ENCODE measurements around the gene IGF2BP3. TPM values are rescaled to one million over a fixed set of nuclear protein-coding genes. Genes with fewer than 3 reads are reported as not detected.

The IGF2BP3 gene
- total RNA-seq, 4 donors from 2014 or later: 0.15 TPM; not detected in 3

DNA sequence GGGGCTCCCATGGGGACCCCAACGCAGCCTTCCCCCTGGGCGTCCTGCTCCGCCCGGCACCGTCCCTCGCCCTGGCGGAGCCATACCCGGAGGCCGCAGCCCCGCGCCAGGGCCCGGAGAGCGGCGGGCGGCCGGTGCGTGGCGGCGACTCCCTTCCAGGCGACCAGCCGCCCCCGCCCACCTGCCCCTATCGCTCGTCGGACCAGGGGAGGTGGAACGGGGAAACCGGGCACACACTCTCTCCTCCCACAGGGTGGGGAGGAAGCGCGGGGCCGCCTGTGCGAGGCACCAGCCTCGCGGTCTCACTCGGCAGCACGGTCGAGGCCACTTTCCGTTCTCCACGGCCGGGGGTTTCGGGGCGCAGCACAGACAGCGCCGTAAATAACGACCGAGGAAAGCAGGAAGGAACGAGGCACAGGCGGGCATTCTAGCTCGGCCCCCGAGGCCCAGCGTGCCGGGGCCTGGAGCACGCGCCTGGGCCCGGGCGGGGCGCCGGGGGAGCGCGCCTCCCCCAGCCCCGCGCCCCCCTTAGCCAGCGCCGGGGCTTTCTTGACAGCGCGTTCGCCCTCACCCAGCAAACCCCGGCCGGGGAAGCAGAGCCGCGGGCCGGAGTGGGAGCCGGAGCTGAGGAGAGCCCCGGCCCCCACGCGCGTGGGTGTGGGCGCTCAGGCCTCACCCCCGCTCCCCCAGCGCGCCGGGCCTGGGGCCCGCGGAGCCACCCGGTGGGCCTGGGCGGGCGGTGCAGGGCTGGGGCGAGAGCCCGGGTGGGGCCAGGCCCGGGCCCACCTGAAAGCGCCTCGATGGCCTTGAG is 936 bp downstream of the IGF2BP3 start:
- no peak for TF ChIP-seq POLR2A (IDR thresholded peaks at IDR 0.05)
- TF ChIP-seq CTCF (IDR thresholded peaks at IDR 0.05): no peak
- intact Hi-C loops (cut with DNase I; ENCODE audit: low total_unique reads): no loop called here
- WGBS, 2 donors: 2% methylated on average over 21 to 51 of the region's 91 CpGs
- no peak for DNase-seq (ENCODE audit: low spot score in 2 of 2)
- H3K4me3 ChIP-seq (ENCODE audit: low read depth, poor library complexity, severe bottlenecking): peak overlapping the region; percentile 6

DNA sequence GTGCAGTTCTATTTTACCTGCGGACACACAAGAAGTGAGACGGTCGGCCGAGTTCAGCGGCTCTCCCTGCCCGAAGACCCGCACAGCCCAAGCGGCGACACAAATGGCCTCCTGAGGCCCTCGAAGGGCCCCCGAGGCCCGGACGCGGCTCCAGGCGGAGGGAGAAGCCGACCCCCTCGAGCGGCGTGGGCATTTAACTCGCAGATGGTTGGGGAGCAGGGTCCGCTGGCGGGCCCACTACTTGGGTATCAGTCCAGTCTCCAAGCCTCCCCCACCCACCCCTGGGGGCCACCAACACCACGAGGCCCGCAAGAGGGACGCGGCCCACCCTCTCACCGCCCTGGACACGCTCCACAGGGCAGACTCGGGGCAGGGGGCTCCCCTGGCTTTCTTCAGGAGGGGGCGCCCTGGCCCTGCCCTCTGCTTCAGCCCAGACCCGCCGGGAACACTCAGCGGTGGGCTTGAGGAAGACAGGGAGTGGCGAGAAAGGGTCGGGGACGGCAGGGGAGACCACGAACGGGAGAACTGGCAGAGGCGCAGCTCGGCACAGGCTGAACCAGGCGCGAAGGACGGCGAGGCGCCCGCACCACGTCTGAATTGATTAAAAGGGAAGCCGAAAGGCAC is 1.7 kb downstream of the IGF2BP3 start:
- intact Hi-C loops (cut with DNase I; ENCODE audit: low total_unique reads): no loop called here
- 2 to 5% methylated on average over 33 to 36 of the region's 48 CpGs for WGBS, 2 donors
- DNase-seq (ENCODE audit: low spot score in 2 of 2): no peak
- no peak for TF ChIP-seq POLR2A (IDR thresholded peaks at IDR 0.05)
- no peak for TF ChIP-seq CTCF (IDR thresholded peaks at IDR 0.05)
- peak overlapping the region; percentile 6 for H3K4me3 ChIP-seq (ENCODE audit: low read depth, poor library complexity, severe bottlenecking)

- WGBS, 2 donors: 20 to 22% methylated on average over 32 of the region's 32 CpGs
- intact Hi-C loops (cut with DNase I; ENCODE audit: low total_unique reads): no loop called here
- no peak for TF ChIP-seq POLR2A (IDR thresholded peaks at IDR 0.05)
- no peak for TF ChIP-seq CTCF (IDR thresholded peaks at IDR 0.05)
- no peak overlapping the region for H3K4me3 ChIP-seq (ENCODE audit: low read depth, poor library complexity, severe bottlenecking)
- no peak for DNase-seq (ENCODE audit: low spot score in 2 of 2)
Observed at GRCh38 chr7:23467806-23468525, 2.3 kb downstream of the IGF2BP3 start.

GRCh38 chr7:23467291-23467805 is 2.9 kb downstream of the IGF2BP3 start:
- no peak overlapping the region for H3K4me3 ChIP-seq (ENCODE audit: low read depth, poor library complexity, severe bottlenecking)
- WGBS, 2 donors: 33 to 42% methylated on average over 11 of the region's 11 CpGs
- TF ChIP-seq POLR2A (IDR thresholded peaks at IDR 0.05): no peak
- no peak for TF ChIP-seq CTCF (IDR thresholded peaks at IDR 0.05)
- intact Hi-C loops (cut with DNase I; ENCODE audit: low total_unique reads): no loop called here
- no peak for DNase-seq (ENCODE audit: low spot score in 2 of 2)

DNA sequence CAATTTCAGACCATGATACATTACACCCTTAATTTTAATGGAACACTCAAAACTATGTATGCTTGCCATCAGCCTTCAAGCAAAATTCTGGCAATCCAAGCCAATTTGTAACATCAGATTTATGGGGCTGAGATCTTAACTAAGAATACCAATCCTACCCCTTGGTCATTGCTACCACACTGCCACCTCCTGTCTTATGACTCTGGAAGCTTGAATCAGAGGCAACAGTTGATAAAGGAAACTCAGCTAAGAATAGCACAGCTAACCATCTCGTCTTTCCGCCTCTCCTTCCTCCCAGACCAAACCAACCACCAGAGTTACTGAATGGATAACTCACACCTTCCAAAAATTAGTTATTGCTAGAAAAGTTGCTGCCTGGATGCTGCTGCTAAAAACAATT is 7.4 kb downstream of the IGF2BP3 start:
- no peak for DNase-seq (ENCODE audit: low spot score in 2 of 2)
- WGBS, 2 donors: 18 to 30% methylated on average over 2 of the region's 2 CpGs

More for the DNA sequence above, 7.4 kb downstream of the IGF2BP3 start:
- no peak overlapping the region for H3K4me3 ChIP-seq (ENCODE audit: low read depth, poor library complexity, severe bottlenecking)
- TF ChIP-seq CTCF (IDR thresholded peaks at IDR 0.05) (no peak), POLR2A (IDR thresholded peaks at IDR 0.05) (no peak)
- intact Hi-C loops (cut with DNase I; ENCODE audit: low total_unique reads): no loop called here
